K562 (cell line): ENCODE measurements around the gene HK2. TPM values are rescaled to one million over a fixed set of nuclear protein-coding genes. Genes with fewer than 3 reads are reported as not detected.

Experiments used
- ATAC-seq: fragments of 200-7000 bp; cut with Tn5 transposase; 3 replicates; pipeline ENCODE4 v1.9.1; 2020; ENCODE audit warnings: moderate library complexity
- BruUV-seq: library from RNA; stranded (reverse); fragments of 400-500 nt; replicated peaks from 2 replicates; lab custom pipeline; 2021; lab: Mats Ljungman, UMichigan
- CTCF ChIA-PET: fragments of 300-600 bp; formaldehyde crosslinking; extraction: SDS; loops from one replicate; lab custom pipeline; 2021; ENCODE audit warnings: low intra/inter-chr PET ratio; lab: Yijun Ruan, JAX
- POLR2A ChIA-PET: fragments of 300-600, 350-650 bp; sonication (Branson Sonifier 250); formaldehyde crosslinking; extraction: SDS; loops from one replicate; lab custom pipeline; 2021; ENCODE audit warnings: antibody characterized with exemption, inconsistent platforms; lab: Yijun Ruan, JAX
- DNase-seq, 4 experiments: peaks; one replicate each; pipeline versions ENCODE4 v3.0.0 to v3.0.0-alpha.2; 2011 to 2018; ENCODE audit warnings: low spot score in 3 of 4, mixed read lengths in 3 of 4; ENCODE audit errors: extremely low read depth in 1 of 4
- FAIRE-seq: peaks from 2 replicates; lab custom pipeline; 2011; peaks lifted over from hg19 to GRCh38; lab: Jason Lieb, UNC
- H2AFZ ChIP-seq: 2 replicates; pipeline ENCODE4 v1.6.0; 2011; ENCODE audit warnings: low read depth, low read length, control low read depth, inconsistent platforms
- H3K27ac ChIP-seq: fragments of 200-600 bp; 3 replicates; pipeline ENCODE4 v1.8.0; 2011; ENCODE audit warnings: low read depth, mild to moderate bottlenecking, control low read depth, inconsistent platforms, low read length, moderate library complexity, mixed read lengths; ENCODE audit errors: extremely low read depth
- H3K27me3 ChIP-seq, 2 experiments: fragments of 300-600 bp in 1 of 2; 2 replicates in 1 of 2; 3 replicates in 1 of 2; pipeline versions ENCODE4 v1.6.0 to v1.8.0; 2011; ENCODE audit warnings: inconsistent platforms in 2 of 2, low read length in 2 of 2, mild to moderate bottlenecking in 1 of 2, mixed read lengths in 1 of 2, moderate library complexity in 1 of 2; ENCODE audit not compliant: control insufficient read depth in 2 of 2, insufficient read depth in 2 of 2
- H3K36me3 ChIP-seq: fragments of 300-600 bp; 3 replicates; pipeline ENCODE4 v1.8.0; 2011; ENCODE audit warnings: mild to moderate bottlenecking, low read length, inconsistent platforms; ENCODE audit not compliant: control insufficient read depth, insufficient read depth
- H3K4me1 ChIP-seq, 2 experiments: fragments of 200-600 bp in 1 of 2; replicated peaks in 1 of 2; 2 replicates in 1 of 2; 3 replicates in 1 of 2; pipeline versions ENCODE4 v1.5.1 to v1.8.0; 2011; ENCODE audit warnings: inconsistent platforms in 2 of 2, low read length in 2 of 2, mild to moderate bottlenecking in 1 of 2, mixed read lengths in 1 of 2, moderate library complexity in 1 of 2; ENCODE audit not compliant: control insufficient read depth in 2 of 2, insufficient read depth in 2 of 2
- H3K4me2 ChIP-seq: 2 replicates; pipeline ENCODE4 v1.6.1; 2011; ENCODE audit warnings: low read length, control low read depth, inconsistent platforms, mixed read lengths; ENCODE audit not compliant: insufficient read depth
- H3K4me3 ChIP-seq: fragments of 200-600 bp; sonication (generic), shearing (Covaris generic); 2 replicates; pipeline ENCODE4 v1.5.1; 2016; ENCODE audit warnings: control low read depth, inconsistent platforms
- H3K79me2 ChIP-seq: fragments of 200-600 bp; 3 replicates; pipeline ENCODE4 v1.8.0; 2011; ENCODE audit warnings: low read length, inconsistent platforms; ENCODE audit not compliant: control insufficient read depth, insufficient read depth
- H3K9ac ChIP-seq, 2 experiments: 2 replicates each; pipeline versions ENCODE4 v1.6.0 to v1.6.1; 2011; ENCODE audit warnings: low read depth in 2 of 2, low read length in 2 of 2, control low read depth in 1 of 2, inconsistent platforms in 1 of 2, mild to moderate bottlenecking in 1 of 2, mixed read lengths in 1 of 2; ENCODE audit not compliant: insufficient read depth in 1 of 2
- H3K9me1 ChIP-seq: one replicate; pipeline ENCODE4 v1.6.0; 2011; ENCODE audit warnings: inconsistent platforms, mild to moderate bottlenecking, low read length, moderate library complexity; ENCODE audit not compliant: control insufficient read depth, insufficient read depth
- H3K9me3 ChIP-seq: replicated peaks from 2 replicates; pipeline ENCODE4 v1.5.1; 2011; ENCODE audit warnings: low read depth, low read length, inconsistent platforms; ENCODE audit not compliant: control insufficient read depth, insufficient read depth
- H4K20me1 ChIP-seq: replicated peaks from 2 replicates; pipeline ENCODE4 v1.6.1; 2011; ENCODE audit warnings: low read length, inconsistent platforms, mixed read lengths; ENCODE audit not compliant: control insufficient read depth, insufficient read depth
- CUX1 ChIP-seq: fragments of 200-800 bp; sonication (Bioruptor generic); IDR thresholded peaks from 2 replicates; pipeline ENCODE4 v1.6.1; 2016; ENCODE audit warnings: missing genetic modification characterization, missing compliant biosample characterization
- FOXJ2 ChIP-seq: fragments of 200-800 bp; sonication (Bioruptor generic); IDR thresholded peaks from 2 replicates; pipeline ENCODE4 v1.6.1; 2016; ENCODE audit warnings: missing genetic modification characterization, missing compliant biosample characterization
- GABPB1 ChIP-seq: sonication (generic); formaldehyde crosslinking; IDR thresholded peaks from 2 replicates; pipeline ENCODE4 v1.8.0; 2022; ENCODE audit warnings: mild to moderate bottlenecking, missing genetic modification reagents
- ID3 ChIP-seq, 2 experiments: fragments of 250-450 bp in 1 of 2; fragments of 450-650 bp in 1 of 2; sonication (Bioruptor Pico) in 1 of 2; IDR thresholded peaks; 2 replicates each; pipeline versions ENCODE4 v1.6.1 to v1.8.0; 2016 to 2021; ENCODE audit warnings: mild to moderate bottlenecking in 2 of 2, moderate library complexity in 2 of 2, missing compliant biosample characterization in 1 of 2, missing genetic modification characterization in 1 of 2
- KLF1 ChIP-seq: fragments of 450-650 bp; IDR thresholded peaks from 2 replicates; pipeline ENCODE4 v1.6.1; 2016; ENCODE audit warnings: missing genetic modification characterization, missing compliant biosample characterization
- L3MBTL2 ChIP-seq: fragments of 450-650 bp; IDR thresholded peaks from 2 replicates; pipeline ENCODE4 v1.6.1; 2016; ENCODE audit warnings: mild to moderate bottlenecking, moderate library complexity
- MCM3 ChIP-seq: fragments of 450-650 bp; IDR thresholded peaks from 2 replicates; pipeline ENCODE4 v1.6.1; 2016
- MYNN ChIP-seq, 2 experiments: sonication (generic); formaldehyde crosslinking in 1 of 2; IDR thresholded peaks; 2 replicates each; pipeline versions ENCODE4 v1.5.0 to v1.6.1; 2016 to 2020; ENCODE audit warnings: antibody characterized with exemption in 1 of 2, missing genetic modification reagents in 1 of 2
- PKNOX1 ChIP-seq: fragments of 450-650 bp; IDR thresholded peaks from 2 replicates; pipeline ENCODE4 v1.6.1; 2016
- USF1 ChIP-seq: sonication (generic); formaldehyde crosslinking; IDR thresholded peaks from 2 replicates; pipeline ENCODE4 v1.9.0; 2022; ENCODE audit warnings: mild to moderate bottlenecking, missing genetic modification reagents
- ZNF133 ChIP-seq: fragments of 250-450 bp; sonication (Bioruptor Pico); IDR thresholded peaks from 2 replicates; pipeline ENCODE4 v1.4.0; 2020; ENCODE audit warnings: mild to moderate bottlenecking
- ZNF174 ChIP-seq: fragments of 250-450 bp; sonication (Bioruptor Pico); IDR thresholded peaks from 2 replicates; pipeline ENCODE4 v1.4.0; 2020; ENCODE audit warnings: mild to moderate bottlenecking
- ZNF639 ChIP-seq, 2 experiments: fragments of 200-800 bp in 1 of 2; sonication (Bioruptor generic) in 1 of 2; sonication (generic) in 1 of 2; formaldehyde crosslinking in 1 of 2; IDR thresholded peaks in 1 of 2; conservative IDR thresholded peaks in 1 of 2; 2 replicates each; pipeline versions ENCODE4 v1.5.0 to v1.6.1; 2016 to 2020; ENCODE audit warnings: missing compliant biosample characterization in 1 of 2, missing genetic modification characterization in 1 of 2, missing genetic modification reagents in 1 of 2
- WGBS: fragments of 100-300 bp; shearing (Covaris generic); methylation state at CpG from one replicate; pipeline ENCODE4 v1.1.6; 2016; ENCODE audit warnings: low coverage, mixed read lengths; ENCODE audit not compliant: insufficient coverage; ENCODE audit errors: missing lambda C conversion rate; 5-methylcytosine and 5-hydroxymethylcytosine counted together
- in situ Hi-C: fragments of 300-500 bp; cut with MboI; formaldehyde crosslinking; loops from 4 replicates; pipeline ENCODE4 v1.15.0; 2018; ENCODE audit warnings: inconsistent platforms, mixed read lengths
- intact Hi-C: fragments of 100-400 bp; cut with micrococcal nuclease; formaldehyde crosslinking; loops from 2 replicates; pipeline ENCODE4 v1.14.2; 2022
- polyA plus RNA-seq, 8 experiments: library from polyadenylated mRNA; depleted of rRNA in 4 of 8; stranded (reverse) in 5 of 8; unstranded in 3 of 8; fragments of >200 nt; fragmentation: Nextera tagmentation in 2 of 8; fragmentation: Illumina TruSeq in 1 of 8; extraction: Ambion mirVana in 2 of 8; extraction: Trizol in 1 of 8; gene quantifications; 2 replicates each; pipeline versions ENCODE4 v1.2.1 to v1.2.3, GENCODE V29; 2011 to 2014; ENCODE audit warnings: inconsistent platforms in 1 of 8, missing spikeins in 1 of 8
- total RNA-seq, 7 experiments: library from RNA; depleted of rRNA in 6 of 7; stranded (reverse); fragments of >200 nt in 6 of 7; fragmentation: Illumina TruSeq in 2 of 7; extraction: Trizol in 2 of 7; gene quantifications; 2 replicates each; pipeline versions ENCODE4 v1.2.1 to v1.2.3, GENCODE V29; 2011 to 2021; ENCODE audit warnings: low replicate concordance in 1 of 7

The HK2 gene
- total and polyA plus RNA-seq, 9 of the 15 experiments (the other 6 are each of a cell fraction or from before 2014, with no cell fraction given), result 4.7 to 56.0 (median 19.9) TPM

- no TSS peak for BruUV-seq
- Histone ChIP-seq H3K9me1 (no peaks in the 10 kb centered on the region), H3K79me2 (no peaks in the 10 kb centered on the region), H3K36me3 (no peaks in the 10 kb centered on the region; the same call in 2 of the 3 replicates), H3K4me1 (0 out of 5 replicates have a peak, but pooled peaks cover 0 to 3% of the 10 kb centered on the region in 2 experiments), H3K4me3 (no peak overlapping the region), H3K27ac (no peak overlapping the region), H2AFZ (no peak overlapping the region), H3K27me3 (no peaks in the 10 kb centered on the region), H4K20me1 (0 out of 2 replicates have a peak, but pooled peaks cover 3% of the 10 kb centered on the region), H3K9me3 (no peaks in the 10 kb centered on the region), H3K9ac (no peak overlapping the region), H3K4me2 (no peak overlapping the region)
- no peak for DNase-seq
- 13% methylated on average over 5 of the region's 5 CpGs for WGBS
- no peak for ATAC-seq
- no peak for FAIRE-seq
- ChIA-PET CTCF (no interaction called here), POLR2A (no interaction called here)
- in situ Hi-C loops, result no loop called here
- intact Hi-C loops, result no loop called here
- no peak for TF ChIP-seq FOXJ2 (tag)
- TF ChIP-seq ZNF639 (CRISPR knock-in tag; conservative IDR thresholded peaks at IDR 0.05 in 1 of 2, IDR thresholded peaks at IDR 0.05 in 1 of 2), result no peak
- no peak for TF ChIP-seq L3MBTL2
- TF ChIP-seq CUX1 (CRISPR knock-in tag), result no peak
- TF ChIP-seq MCM3, result no peak
- no peak for TF ChIP-seq KLF1 (tag)
- TF ChIP-seq MYNN (IDR thresholded peaks at IDR 0.05), result no peak
- no peak for TF ChIP-seq MYNN (CRISPR knock-in tag; IDR thresholded peaks at IDR 0.05)
- no peak for TF ChIP-seq ID3 (CRISPR knock-in tag; IDR thresholded peaks at IDR 0.05)
- no peak for TF ChIP-seq ID3 (tag; IDR thresholded peaks at IDR 0.05)
- no peak for TF ChIP-seq USF1
- no peak for TF ChIP-seq ZNF174 (CRISPR knock-in tag)
- TF ChIP-seq PKNOX1, result no peak
- no peak for TF ChIP-seq GABPB1 (CRISPR knock-in tag)
- TF ChIP-seq ZNF133 (CRISPR knock-in tag), result no peak
Measured at GRCh38 chr2:74927621-74928020, 93.7 kb downstream of the HK2 start.
